ENCODE results near the gene GEMIN2. TPM values are rescaled to one million over a fixed set of nuclear protein-coding genes. Genes with fewer than 3 reads are reported as not detected.
"Not testable (repeated sequence)": the region's sequence is repeated elsewhere in the genome, so short reads cannot be mapped to it uniquely, and the experiment has no call there.

The GEMIN2 gene
- total RNA-seq, 1 donor from 2014 or later = 12.3 TPM

GRCh38 chr14:39140170-39140569 is 26.0 kb downstream of the GEMIN2 start:
- Mint-ChIP-seq H3K9me3 (peaks cover 3% of the 10 kb centered on the region), H3K4me1 (peaks cover 14% of the 10 kb centered on the region), H3K4me3 (no peak overlapping the region), H3K36me3 (ENCODE audit: low read depth) (peaks cover 41% of the 10 kb centered on the region), H3K27ac (peak overlapping the region; percentile 26), H3K27me3 (no peaks in the 10 kb centered on the region)
- intact Hi-C loops (cut with micrococcal nuclease) = no loop called here
- ATAC-seq (ENCODE audit: low read depth) (no peak), DNase-seq (no peak)
- POLR2A ChIA-PET = interaction anchor here (0.7 kb wide), 1 partner anchor 15 kb away, joined by 6 read pairs; no protein-coding TSS in a partner anchor
- CTCF ChIA-PET = no interaction called here
- TF ChIP-seq CTCF (IDR thresholded peaks at IDR 0.05) = no peak

DNA sequence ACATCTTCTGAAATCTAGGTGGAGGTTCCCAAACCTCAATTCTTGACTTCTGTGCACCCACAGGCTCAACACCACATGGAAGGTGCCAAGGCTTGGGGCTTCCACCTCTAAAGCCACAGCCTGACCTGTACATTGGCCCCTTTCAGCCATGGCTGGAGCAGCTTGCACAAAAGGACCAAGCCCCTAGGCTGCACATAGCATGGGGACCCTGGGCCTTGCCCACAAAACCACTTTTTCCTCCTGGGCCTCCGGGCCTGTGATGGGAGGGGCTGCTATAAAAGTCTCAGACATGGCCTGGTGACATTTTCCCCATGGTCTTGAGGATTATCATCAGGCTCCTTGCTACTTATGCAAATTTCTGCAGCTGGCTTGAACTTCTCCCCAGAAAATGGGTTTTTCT is 27.5 kb downstream of the GEMIN2 start:
- ATAC-seq (ENCODE audit: low read depth); H3K27ac Mint-ChIP-seq: not testable (repeated sequence)

DNA sequence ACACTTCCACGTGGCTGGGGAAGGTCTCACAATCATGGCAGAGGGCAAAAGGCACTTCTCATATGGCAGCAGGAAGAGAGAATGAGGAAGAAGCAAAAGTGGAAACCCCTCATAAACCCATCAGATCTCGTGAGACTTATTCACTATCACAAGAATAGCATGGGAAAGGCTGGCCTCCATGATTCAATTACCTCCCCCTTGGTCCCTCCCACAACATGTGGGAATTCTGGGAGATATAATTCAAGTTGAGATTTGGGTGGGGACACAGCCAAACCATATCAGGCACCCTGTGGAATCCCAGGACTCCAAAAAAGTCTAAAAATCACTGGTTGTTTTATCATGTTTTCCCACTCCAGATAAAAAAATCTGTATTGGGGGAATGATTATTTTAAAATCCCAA is 29.1 kb downstream of the GEMIN2 start:
- H3K27me3 Mint-ChIP-seq; DNase-seq; ATAC-seq (ENCODE audit: low read depth); H3K9me3 Mint-ChIP-seq; H3K27ac Mint-ChIP-seq; CTCF ChIA-PET; H3K4me3 Mint-ChIP-seq; intact Hi-C loops (cut with micrococcal nuclease); POLR2A ChIA-PET: not testable (repeated sequence)
- peaks cover 14% of the 10 kb centered on the region for H3K4me1 Mint-ChIP-seq
- H3K36me3 Mint-ChIP-seq (ENCODE audit: low read depth) = peaks cover 30% of the 10 kb centered on the region

More for the DNA sequence above, 27.5 kb downstream of the GEMIN2 start:
- Mint-ChIP-seq H3K4me1 (peaks cover 14% of the 10 kb centered on the region), H3K36me3 (ENCODE audit: low read depth) (peaks cover 31% of the 10 kb centered on the region)
- POLR2A ChIA-PET = interaction anchor here (0.7 kb wide), 1 partner anchor 29 kb away, joined by 4 read pairs; no protein-coding TSS in a partner anchor
- intact Hi-C loops (cut with micrococcal nuclease); H3K9me3 Mint-ChIP-seq; H3K27me3 Mint-ChIP-seq; CTCF ChIA-PET; H3K4me3 Mint-ChIP-seq; DNase-seq: not testable (repeated sequence)

GRCh38 chr14:39145266-39145966 is 31.3 kb downstream of the GEMIN2 start:
- POLR2A ChIA-PET = interaction anchor here (0.7 kb wide), 2 partner anchors 8 to 42 kb away, joined by 3 read pairs; no protein-coding TSS in a partner anchor
- ATAC-seq (ENCODE audit: low read depth) = no peak
- Mint-ChIP-seq H3K36me3 (ENCODE audit: low read depth) (peaks cover 33% of the 10 kb centered on the region), H3K4me3 (no peak overlapping the region), H3K27ac (no peak overlapping the region), H3K9me3 (peaks cover 3% of the 10 kb centered on the region), H3K27me3 (no peaks in the 10 kb centered on the region), H3K4me1 (peaks cover 9% of the 10 kb centered on the region)
- CTCF ChIA-PET = no interaction called here
- no peak for DNase-seq
- intact Hi-C loops (cut with micrococcal nuclease) = no loop called here
- no peak for TF ChIP-seq CTCF (IDR thresholded peaks at IDR 0.05)

GRCh38 chr14:39154594-39155189 is 40.6 kb downstream of the GEMIN2 start:
- Mint-ChIP-seq H3K27ac (no peak overlapping the region), H3K4me3 (no peak overlapping the region), H3K36me3 (ENCODE audit: low read depth) (peaks cover 55% of the 10 kb centered on the region), H3K27me3 (no peaks in the 10 kb centered on the region), H3K9me3 (no peaks in the 10 kb centered on the region), H3K4me1 (no peaks in the 10 kb centered on the region)
- no peak for TF ChIP-seq CTCF (IDR thresholded peaks at IDR 0.05)
- ATAC-seq (ENCODE audit: low read depth) = no peak
- intact Hi-C loops (cut with micrococcal nuclease) = no loop called here
- no peak for DNase-seq
- ChIA-PET POLR2A (interaction anchor here (0.6 to 0.8 kb wide), 3 partner anchors 14 to 36 kb away, joined by 3 to 4 read pairs (median 3); partner anchors contain the start of gene TRAPPC6B), CTCF (no interaction called here)

- CTCF ChIA-PET = no interaction called here
- TF ChIP-seq CTCF (IDR thresholded peaks at IDR 0.05) = no peak
- peaks cover 62% of the 10 kb centered on the region for H3K36me3 Mint-ChIP-seq (ENCODE audit: low read depth)
Observed at GRCh38 chr14:39157491-39157890, 43.4 kb downstream of the GEMIN2 start.

More at GRCh38 chr14:39157491-39157890, 43.4 kb downstream of the GEMIN2 start:
- Mint-ChIP-seq H3K27ac (no peak overlapping the region), H3K4me3 (no peak overlapping the region), H3K4me1 (no peaks in the 10 kb centered on the region), H3K27me3 (no peaks in the 10 kb centered on the region), H3K9me3 (no peaks in the 10 kb centered on the region)
- no peak for DNase-seq
- no peak for ATAC-seq (ENCODE audit: low read depth)
- intact Hi-C loops (cut with micrococcal nuclease) = no loop called here
- POLR2A ChIA-PET = interaction anchor here (2.1 kb wide), 1 partner anchor 13 kb away, joined by 6 read pairs; the partner anchor contains the start of gene TRAPPC6B

Data from activated B cell treated with CpG ODN at 0.5 μM for 24 hours (primary cell).